MG63 (cell line): ENCODE measurements around the gene PDE4D. TPM values are rescaled to one million over a fixed set of nuclear protein-coding genes. Genes with fewer than 3 reads are reported as not detected.

Source experiments
- DNase-seq: peaks from one replicate; pipeline ENCODE4 v3.0.0-alpha.2; 2020
- H3K27me3 ChIP-seq: fragments of 250-450 bp; sonication (Bioruptor Pico); 2 replicates; pipeline ENCODE4 v1.5.1; 2020; ENCODE audit warnings: mild to moderate bottlenecking, moderate library complexity
- H3K36me3 ChIP-seq: fragments of 250-450 bp; sonication (Bioruptor Pico); 2 replicates; pipeline ENCODE4 v1.5.1; 2020; ENCODE audit warnings: mild to moderate bottlenecking, moderate library complexity
- H3K4me3 ChIP-seq: fragments of 250-450 bp; sonication (Bioruptor Pico); 2 replicates; pipeline ENCODE4 v1.5.1; 2020; ENCODE audit warnings: mild to moderate bottlenecking, moderate library complexity
- H3K9me3 ChIP-seq: fragments of 250-450 bp; sonication (Bioruptor Pico); 2 replicates; pipeline ENCODE4 v1.5.1; 2020; ENCODE audit warnings: mild to moderate bottlenecking, moderate library complexity
- total RNA-seq: library from RNA; depleted of rRNA; stranded (reverse); fragments of >200 nt; shearing (Covaris generic); gene quantifications from 2 replicates; pipeline ENCODE4 v1.2.3, GENCODE V29; 2014; ENCODE audit warnings: low replicate concordance

The PDE4D gene
- total RNA-seq, 1 experiment from 2014 or later: 3.1 TPM

GRCh38 chr5:59559847-59560246 lies 333.7 kb downstream of the PDE4D start:
- Histone ChIP-seq H3K9me3 (no peaks in the 10 kb centered on the region), H3K4me3 (no peak overlapping the region)
- DNase-seq: no peak

GRCh38 chr5:59559323-59559722 lies 334.2 kb downstream of the PDE4D start:
- no peak for DNase-seq
- Histone ChIP-seq H3K36me3 (no peaks in the 10 kb centered on the region), H3K9me3 (no peaks in the 10 kb centered on the region), H3K4me3 (no peak overlapping the region), H3K27me3 (no peaks in the 10 kb centered on the region)

More at GRCh38 chr5:59559847-59560246, 333.7 kb downstream of the PDE4D start:
- Histone ChIP-seq H3K36me3 (no peaks in the 10 kb centered on the region), H3K27me3 (no peaks in the 10 kb centered on the region)

- DNase-seq: no peak
- H3K36me3 ChIP-seq: no peaks in the 10 kb centered on the region
- no peaks in the 10 kb centered on the region for H3K27me3 ChIP-seq
- no peaks in the 10 kb centered on the region for H3K9me3 ChIP-seq
- H3K4me3 ChIP-seq: no peak overlapping the region
Measured at GRCh38 chr5:59558501-59558900, 335.0 kb downstream of the PDE4D start.

DNA sequence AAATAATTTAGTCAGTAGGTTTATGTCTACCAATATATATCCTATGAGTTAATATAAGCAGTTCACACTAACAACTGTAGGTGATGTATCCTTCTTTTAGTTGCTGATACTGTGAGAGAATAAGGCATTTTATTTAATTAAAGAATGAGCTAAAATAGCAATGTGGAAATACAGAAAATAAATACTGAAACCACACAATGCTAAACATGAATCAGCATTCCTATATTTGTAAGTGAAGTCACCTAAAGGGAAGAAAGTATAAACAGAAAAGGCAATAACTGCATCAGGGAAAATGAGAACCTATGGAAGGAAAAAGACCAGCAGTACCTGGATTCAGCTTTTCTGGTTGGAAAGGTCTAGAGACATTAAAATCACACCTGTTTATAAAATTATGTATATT lies 336.0 kb downstream of the PDE4D start:
- no peak for DNase-seq
- Histone ChIP-seq H3K27me3 (no peaks in the 10 kb centered on the region), H3K36me3 (no peaks in the 10 kb centered on the region), H3K4me3 (no peak overlapping the region), H3K9me3 (no peaks in the 10 kb centered on the region)

GRCh38 chr5:59555596-59555995 lies 337.9 kb downstream of the PDE4D start:
- H3K4me3 ChIP-seq: no peak overlapping the region
- DNase-seq: no peak
- no peaks in the 10 kb centered on the region for H3K9me3 ChIP-seq
- no peaks in the 10 kb centered on the region for H3K36me3 ChIP-seq
- no peaks in the 10 kb centered on the region for H3K27me3 ChIP-seq

DNA sequence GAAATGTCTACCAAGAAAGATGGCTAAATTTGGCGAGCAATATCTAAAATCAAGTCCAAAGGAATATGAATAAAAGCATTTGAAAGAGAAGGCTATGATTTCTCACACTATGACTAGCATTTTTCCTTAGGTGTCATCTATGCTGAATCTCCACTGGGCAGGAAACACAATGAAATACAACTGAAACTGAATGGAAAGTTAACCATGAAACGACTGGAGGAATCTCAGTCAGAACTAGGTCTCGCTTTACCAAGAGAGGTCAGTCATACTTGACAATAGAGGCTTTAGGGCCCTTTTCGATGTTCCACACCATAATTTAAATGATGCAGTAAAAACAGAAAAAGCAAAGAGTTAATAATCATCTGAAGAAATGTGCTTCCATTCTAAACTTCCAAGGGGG lies 339.0 kb downstream of the PDE4D start:
- Histone ChIP-seq H3K36me3 (no peaks in the 10 kb centered on the region), H3K27me3 (no peaks in the 10 kb centered on the region), H3K4me3 (no peak overlapping the region), H3K9me3 (no peaks in the 10 kb centered on the region)
- DNase-seq: no peak

- Histone ChIP-seq H3K27me3 (no peaks in the 10 kb centered on the region), H3K9me3 (no peaks in the 10 kb centered on the region), H3K36me3 (no peaks in the 10 kb centered on the region), H3K4me3 (no peak overlapping the region)
- no peak for DNase-seq
Measured at GRCh38 chr5:59553992-59554391, 339.5 kb downstream of the PDE4D start.

GRCh38 chr5:59548807-59549357 lies 344.6 kb downstream of the PDE4D start:
- no peak for DNase-seq
- no peak overlapping the region for H3K4me3 ChIP-seq
- no peaks in the 10 kb centered on the region for H3K27me3 ChIP-seq
- no peaks in the 10 kb centered on the region for H3K9me3 ChIP-seq
- H3K36me3 ChIP-seq: no peaks in the 10 kb centered on the region

DNA sequence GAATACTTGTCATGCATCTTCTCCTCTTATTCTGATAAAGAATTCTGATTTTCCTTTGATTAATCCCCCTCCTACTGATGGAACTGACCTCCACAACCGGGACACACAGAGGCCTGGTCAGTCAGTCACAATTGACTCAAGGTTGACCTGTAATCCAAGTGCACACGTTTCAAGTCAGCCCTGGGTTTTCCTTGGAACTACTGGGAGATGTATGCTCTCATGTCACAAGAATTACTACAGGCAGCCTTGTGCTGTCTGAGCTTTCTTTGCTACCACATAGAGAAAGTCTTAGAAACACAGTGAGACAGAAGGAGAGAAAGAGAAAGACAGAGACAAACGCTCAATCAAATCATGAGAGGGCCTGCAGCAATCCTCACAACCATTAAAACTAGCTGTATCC lies 345.8 kb downstream of the PDE4D start:
- Histone ChIP-seq H3K36me3 (no peaks in the 10 kb centered on the region), H3K27me3 (no peaks in the 10 kb centered on the region), H3K9me3 (no peaks in the 10 kb centered on the region), H3K4me3 (no peak overlapping the region)
- no peak for DNase-seq

- no peaks in the 10 kb centered on the region for H3K9me3 ChIP-seq
- no peaks in the 10 kb centered on the region for H3K27me3 ChIP-seq
- H3K4me3 ChIP-seq: no peak overlapping the region
- no peak for DNase-seq
- H3K36me3 ChIP-seq: no peaks in the 10 kb centered on the region
Measured at GRCh38 chr5:59544573-59544972, 349.0 kb downstream of the PDE4D start.

DNA sequence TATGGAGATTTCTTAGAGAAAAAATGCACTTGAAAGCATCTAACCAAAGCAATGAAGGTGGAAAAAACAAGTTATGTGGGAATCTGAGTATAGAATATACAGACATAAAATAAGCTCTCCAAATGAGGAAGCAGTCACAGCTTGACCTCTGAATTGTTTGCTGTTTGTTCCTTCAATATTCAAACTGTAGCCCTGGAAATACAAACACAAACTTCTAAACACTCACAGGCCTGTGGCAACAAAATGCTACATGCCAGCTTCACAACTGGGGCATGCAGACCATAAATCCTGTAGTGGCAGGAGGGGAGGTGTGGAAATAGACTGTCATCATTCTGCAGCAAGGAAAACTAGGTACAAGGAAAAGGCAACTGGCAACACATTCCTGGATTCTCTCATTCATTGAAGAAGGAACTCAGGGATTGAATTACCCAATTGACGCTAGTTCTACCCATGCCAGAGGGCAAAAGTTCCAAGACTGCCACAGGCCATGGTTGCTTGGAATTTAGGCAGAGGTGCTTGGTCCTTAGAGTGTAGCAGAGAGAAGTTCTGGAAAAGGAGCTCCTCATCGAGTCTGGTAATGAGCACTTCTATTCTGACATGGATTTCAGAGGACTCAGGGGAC lies 349.6 kb downstream of the PDE4D start:
- H3K4me3 ChIP-seq: no peak overlapping the region
- no peaks in the 10 kb centered on the region for H3K9me3 ChIP-seq
- H3K36me3 ChIP-seq: no peaks in the 10 kb centered on the region
- no peaks in the 10 kb centered on the region for H3K27me3 ChIP-seq
- no peak for DNase-seq

GRCh38 chr5:59542851-59543820 lies 350.4 kb downstream of the PDE4D start:
- Histone ChIP-seq H3K27me3 (no peaks in the 10 kb centered on the region), H3K36me3 (no peaks in the 10 kb centered on the region), H3K4me3 (no peak overlapping the region), H3K9me3 (no peaks in the 10 kb centered on the region)
- no peak for DNase-seq

- no peaks in the 10 kb centered on the region for H3K9me3 ChIP-seq
- no peaks in the 10 kb centered on the region for H3K36me3 ChIP-seq
- H3K4me3 ChIP-seq: no peak overlapping the region
- no peaks in the 10 kb centered on the region for H3K27me3 ChIP-seq
- no peak for DNase-seq
Measured at GRCh38 chr5:59542306-59542705, 351.2 kb downstream of the PDE4D start.

- no peak for DNase-seq
- Histone ChIP-seq H3K36me3 (no peaks in the 10 kb centered on the region), H3K27me3 (no peaks in the 10 kb centered on the region), H3K4me3 (no peak overlapping the region), H3K9me3 (no peaks in the 10 kb centered on the region)
Measured at GRCh38 chr5:59540366-59540765, 353.2 kb downstream of the PDE4D start.

DNA sequence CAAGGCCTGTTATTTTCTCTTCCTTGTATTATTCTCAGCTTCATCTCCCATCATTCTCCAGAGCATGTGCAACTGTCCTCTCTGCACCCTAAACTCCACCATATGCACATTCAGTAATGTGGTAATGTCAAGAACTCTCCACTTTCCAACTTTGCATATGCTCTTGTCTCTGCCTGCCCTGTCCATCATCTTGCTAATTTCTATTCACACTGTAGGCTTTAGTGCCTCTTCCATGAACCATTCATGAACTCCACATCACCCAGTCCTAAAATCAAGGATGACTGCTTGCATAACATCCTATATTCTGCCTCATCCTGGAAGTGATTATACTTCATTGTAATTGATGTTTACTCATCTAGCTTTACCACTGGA lies 354.8 kb downstream of the PDE4D start:
- H3K4me3 ChIP-seq: no peak overlapping the region
- H3K9me3 ChIP-seq: no peaks in the 10 kb centered on the region
- no peak for DNase-seq
- no peaks in the 10 kb centered on the region for H3K27me3 ChIP-seq
- no peaks in the 10 kb centered on the region for H3K36me3 ChIP-seq

GRCh38 chr5:59537961-59538749 lies 355.4 kb downstream of the PDE4D start:
- no peak for DNase-seq
- no peaks in the 10 kb centered on the region for H3K36me3 ChIP-seq

GRCh38 chr5:59536875-59537274 lies 356.7 kb downstream of the PDE4D start:
- no peaks in the 10 kb centered on the region for H3K9me3 ChIP-seq
- no peak overlapping the region for H3K4me3 ChIP-seq
- no peaks in the 10 kb centered on the region for H3K36me3 ChIP-seq
- DNase-seq: no peak
- no peaks in the 10 kb centered on the region for H3K27me3 ChIP-seq

More at GRCh38 chr5:59537961-59538749, 355.4 kb downstream of the PDE4D start:
- Histone ChIP-seq H3K9me3 (no peaks in the 10 kb centered on the region), H3K27me3 (no peaks in the 10 kb centered on the region), H3K4me3 (no peak overlapping the region)
